MCF 10A (cell line): ENCODE measurements around the gene RPRD2. TPM values are rescaled to one million over a fixed set of nuclear protein-coding genes. Genes with fewer than 3 reads are reported as not detected.

Experiments
- BruUV-seq: library from RNA; stranded (reverse); fragments of 400-500 nt; replicated peaks from 2 replicates; lab custom pipeline; 2021; lab: Mats Ljungman, UMichigan
- CTCF ChIA-PET: fragments of 300-600 bp; sonication (Branson Sonifier 250); formaldehyde crosslinking; extraction: SDS; loops from one replicate; lab custom pipeline; 2021; ENCODE audit warnings: antibody characterized with exemption, inconsistent platforms; lab: Yijun Ruan, JAX
- POLR2A ChIA-PET: fragments of 300-600, 350-650 bp; sonication (Branson Sonifier 250); formaldehyde crosslinking; extraction: SDS; loops from one replicate; lab custom pipeline; 2020; ENCODE audit warnings: antibody characterized with exemption, inconsistent platforms; lab: Yijun Ruan, JAX
- DNase-seq: peaks from one replicate; pipeline ENCODE4 v3.0.0-alpha.2; 2018; ENCODE audit not compliant: unreplicated experiment
- H3K27ac Mint-ChIP-seq: one replicate; pipeline ENCODE4 v1.8.0; 2022; ENCODE audit warnings: mild to moderate bottlenecking, low read depth, mixed read lengths; ENCODE audit not compliant: unreplicated experiment
- H3K27me3 Mint-ChIP-seq: one replicate; pipeline ENCODE4 v1.8.0; 2022; ENCODE audit warnings: mixed read lengths; ENCODE audit not compliant: insufficient read depth, unreplicated experiment
- H3K36me3 Mint-ChIP-seq: one replicate; pipeline ENCODE4 v1.8.0; 2022; ENCODE audit warnings: mild to moderate bottlenecking, moderate library complexity, mixed read lengths; ENCODE audit not compliant: insufficient read depth, unreplicated experiment
- H3K4me1 Mint-ChIP-seq: one replicate; pipeline ENCODE4 v1.8.0; 2022; ENCODE audit warnings: mixed read lengths; ENCODE audit not compliant: insufficient read depth, unreplicated experiment
- H3K4me3 Mint-ChIP-seq: one replicate; pipeline ENCODE4 v1.8.0; 2022; ENCODE audit warnings: mild to moderate bottlenecking, moderate library complexity, mixed read lengths; ENCODE audit not compliant: unreplicated experiment
- H3K9me3 Mint-ChIP-seq: one replicate; pipeline ENCODE4 v1.8.0; 2022; ENCODE audit warnings: mixed read lengths; ENCODE audit not compliant: unreplicated experiment
- CTCF ChIP-seq: fragments of 200-600 bp; IDR thresholded peaks from one replicate; pipeline ENCODE4 v1.8.0; 2022; ENCODE audit warnings: antibody characterized with exemption, mild to moderate bottlenecking; ENCODE audit not compliant: unreplicated experiment
- intact Hi-C: fragments of 100-400 bp; cut with micrococcal nuclease; formaldehyde crosslinking; loops from 2 replicates; pipeline ENCODE4 v1.14.1; 2022
- total RNA-seq: library from RNA; stranded (reverse); gene quantifications from 2 replicates; pipeline ENCODE4 v1.2.3, GENCODE V29; 2022

Gene RPRD2
- total RNA-seq, 1 experiment from 2014 or later: 35.2 TPM

- peaks cover 37% of the 10 kb centered on the region for H3K4me1 Mint-ChIP-seq
- ChIA-PET CTCF (no interaction called here), POLR2A (no interaction called here)
- no TSS peak for BruUV-seq
- no peaks in the 10 kb centered on the region for H3K27me3 Mint-ChIP-seq
- no peak overlapping the region for H3K4me3 Mint-ChIP-seq
- no peak overlapping the region for H3K27ac Mint-ChIP-seq
- no peaks in the 10 kb centered on the region for H3K36me3 Mint-ChIP-seq
- no peaks in the 10 kb centered on the region for H3K9me3 Mint-ChIP-seq
- no peak for TF ChIP-seq CTCF
- intact Hi-C loops: no loop called here
- no peak for DNase-seq
Measured at GRCh38 chr1:150407330-150407729, 43.4 kb downstream of the RPRD2 start.

- Mint-ChIP-seq H3K27ac (no peak overlapping the region), H3K27me3 (no peaks in the 10 kb centered on the region), H3K9me3 (no peaks in the 10 kb centered on the region), H3K4me1 (peaks cover 37% of the 10 kb centered on the region), H3K36me3 (no peaks in the 10 kb centered on the region), H3K4me3 (no peak overlapping the region)
- no TSS peak for BruUV-seq
- CTCF ChIA-PET: interaction anchor here (0.6 kb wide), 1 partner anchor 21 kb away, joined by 3 read pairs; no protein-coding TSS in a partner anchor
- TF ChIP-seq CTCF: no peak
- no peak for DNase-seq
- intact Hi-C loops: no loop called here
- POLR2A ChIA-PET: interaction anchor here (0.6 kb wide), 1 partner anchor 40 kb away, joined by 3 read pairs; no protein-coding TSS in a partner anchor
Measured at GRCh38 chr1:150408800-150409199, 44.9 kb downstream of the RPRD2 start.

- CTCF ChIA-PET: interaction anchor here (1.2 kb wide), 1 partner anchor 26 kb away, joined by 4 read pairs; no protein-coding TSS in a partner anchor
Measured at GRCh38 chr1:150409504-150410362, 45.8 kb downstream of the RPRD2 start.

More at GRCh38 chr1:150409504-150410362, 45.8 kb downstream of the RPRD2 start:
- no TSS peak for BruUV-seq
- peak; percentile 36 for DNase-seq
- Mint-ChIP-seq H3K36me3 (no peaks in the 10 kb centered on the region), H3K4me1 (peaks cover 44% of the 10 kb centered on the region), H3K9me3 (no peaks in the 10 kb centered on the region), H3K27me3 (no peaks in the 10 kb centered on the region), H3K4me3 (no peak overlapping the region), H3K27ac (no peak overlapping the region)
- POLR2A ChIA-PET: interaction anchor here (0.6 to 1.1 kb wide), 2 partner anchors 41 to 147 kb away, joined by 3 to 4 read pairs; no protein-coding TSS in a partner anchor
- intact Hi-C loops: no loop called here
- TF ChIP-seq CTCF: no peak
